Erythroblast (primary cell): Measurements from ENCODE around the gene STARD5.

Source experiments
- GATA1 ChIP-seq: IDR thresholded peaks from 2 replicates; pipeline ENCODE4 v1.6.1; 2011; ENCODE audit warnings: low read depth, mild to moderate bottlenecking, control low read depth, low read length, moderate library complexity
- POLR2A ChIP-seq: IDR thresholded peaks from 2 replicates; pipeline ENCODE4 v1.6.1; 2011; ENCODE audit warnings: mild to moderate bottlenecking, low read length

DNA sequence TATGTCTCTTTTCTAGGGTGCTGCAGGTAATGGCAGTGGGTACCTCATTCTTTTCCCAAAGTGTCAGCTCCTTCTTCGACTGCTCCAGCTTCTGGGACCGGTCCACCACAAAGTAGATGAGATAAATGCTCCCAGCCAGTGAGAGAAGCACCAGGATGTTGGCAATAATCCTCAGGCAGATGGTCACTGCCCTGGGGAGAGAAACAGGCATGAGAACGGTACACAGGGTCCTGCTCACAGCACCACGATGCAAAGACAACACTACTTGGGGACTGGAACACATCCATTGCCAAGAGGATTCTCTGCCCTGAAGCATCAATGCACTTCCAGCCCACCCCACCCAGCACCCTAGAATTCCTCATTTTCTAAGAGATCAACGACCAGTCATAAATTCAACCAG, 27.7 kb upstream of the STARD5 start:
- TF ChIP-seq POLR2A, result no peak
- TF ChIP-seq GATA1, result no peak
